Esophagus squamous epithelium (tissue), 5 donors: Measurements from ENCODE around the gene ZNF583. TPM values are rescaled to one million over a fixed set of nuclear protein-coding genes. Genes with fewer than 3 reads are reported as not detected.

Source experiments
- DNase-seq: peaks from one replicate; lab custom pipeline; 2025; lab: John Stamatoyannopoulos, UW
- H3K27ac ChIP-seq, 4 donors: fragments of 200-600 bp; sonication (generic); one replicate each; pipeline ENCODE4 v1.5.1; 2016 to 2019; ENCODE audit warnings: mild to moderate bottlenecking in 1 of 4
- H3K27me3 ChIP-seq, 4 donors: fragments of 200-600 bp; sonication (generic); 1 replicate in 3 of 4; 2 replicates in 1 of 4; pipeline versions ENCODE4 v1.5.1 to v1.6.0; 2017 to 2021; ENCODE audit warnings: antibody characterized with exemption in 1 of 4
- H3K36me3 ChIP-seq, 3 donors: fragments of 200-600 bp; sonication (generic); one replicate each; pipeline ENCODE4 v1.5.1; 2016 to 2019
- H3K4me1 ChIP-seq, 3 donors: fragments of 200-600 bp; sonication (generic); one replicate each; pipeline ENCODE4 v1.5.1; 2017 to 2019
- H3K4me3 ChIP-seq, 4 donors: fragments of 200-600 bp; sonication (generic); 1 replicate in 3 of 4; 2 replicates in 1 of 4; pipeline ENCODE4 v1.5.1; 2016 to 2019; ENCODE audit warnings: mild to moderate bottlenecking in 2 of 4, moderate library complexity in 1 of 4
- H3K9me3 ChIP-seq, 3 donors: fragments of 200-600 bp; sonication (generic); one replicate each; pipeline ENCODE4 v1.5.1; 2016 to 2019
- POLR2A ChIP-seq, 4 donors: fragments of 450-650 bp; IDR thresholded peaks; one replicate each; pipeline ENCODE4 v1.6.1; 2017; ENCODE audit warnings: antibody characterized with exemption in 4 of 4, mild to moderate bottlenecking in 4 of 4, moderate library complexity in 3 of 4
- WGBS, 2 donors: methylation state at CpG; one replicate each; pipeline ENCODE4 v1.1.5; 2018; 5-methylcytosine and 5-hydroxymethylcytosine counted together
- intact Hi-C: fragments of 100-400 bp; cut with DNase I; formaldehyde crosslinking; loops from one replicate; pipeline ENCODE4 v1.15.0; 2022
- total RNA-seq, 4 donors: library from RNA; depleted of rRNA; stranded (reverse); fragments of >200 nt; gene quantifications; one replicate each; pipeline ENCODE4 v1.1.0, GENCODE V29; 2016
- TF ChIP-seq, protein P1 (sequence below), 6 experiments: fragments of 450-650 bp in 4 of 6; fragments of 200-600 bp in 2 of 6; sonication (generic) in 2 of 6; IDR thresholded peaks; one replicate each; pipeline ENCODE4 v1.5.1; 2016 to 2019; ENCODE audit warnings: antibody characterized with exemption in 6 of 6, mild to moderate bottlenecking in 4 of 6, moderate library complexity in 4 of 6
- donor health status: DM: yes; HTN: yes; CAD: no.

Gene ZNF583
- total RNA-seq, result 1 to 10 TPM in 3 of 4 donors, under 1 TPM in 1; 0.88 to 6.1 (median 2.8) TPM

DNA sequence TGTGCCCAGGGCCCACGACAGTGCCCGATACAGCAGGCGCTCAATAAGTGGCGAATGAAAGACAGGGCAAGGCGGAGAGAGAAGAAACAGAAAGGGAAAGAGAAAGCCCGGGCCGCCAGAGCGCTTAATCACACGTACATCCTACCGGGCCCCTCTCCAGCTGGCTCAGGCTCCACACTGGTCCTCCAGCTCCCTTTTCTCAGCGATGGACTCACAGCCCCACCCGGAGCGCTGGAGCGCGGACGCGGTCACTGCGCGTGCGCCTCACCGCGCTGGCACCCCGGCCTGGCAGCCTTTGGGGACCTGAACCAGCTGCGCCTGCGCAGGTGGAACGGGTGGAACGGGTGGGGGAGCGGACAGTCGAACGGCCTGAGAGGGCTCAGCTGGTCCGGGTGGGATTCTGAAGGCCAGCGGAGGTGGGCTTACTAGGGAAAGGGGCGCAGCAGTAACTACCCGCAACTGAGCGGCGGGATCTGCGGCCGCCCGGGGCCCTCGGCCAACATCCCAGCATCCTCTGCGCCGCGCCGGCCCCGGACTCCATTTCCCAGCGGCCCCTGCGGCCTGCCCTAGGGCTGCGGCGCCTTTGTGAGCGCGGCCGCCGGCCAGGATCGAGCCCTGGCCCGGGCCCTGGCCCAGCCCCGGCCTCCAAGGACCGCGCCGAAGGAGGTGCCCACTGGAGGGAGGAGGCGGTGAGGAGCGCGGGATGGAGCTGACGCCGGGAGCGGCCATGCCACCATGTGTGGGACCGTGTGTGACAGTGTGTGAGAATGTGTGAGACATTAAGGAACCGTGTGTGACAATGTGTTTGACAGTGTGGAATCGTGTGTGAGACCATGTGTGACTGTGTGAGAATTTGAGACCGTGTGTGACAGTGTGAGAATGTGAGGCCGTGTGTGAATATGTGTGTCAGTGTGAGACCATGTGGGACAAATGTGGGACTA, at the start of gene ZNF583:
TSS of gene ZNF583 (plus strand) at position 569 of the 941 bp plus-strand sequence. CDS start 2,783 bp downstream, outside the sequence.
- Histone ChIP-seq H3K4me3 (peak within 1 kb of the TSS; percentile 62 to 88 (median 75)), H3K9me3 (peaks cover 0 to 69% (median 17%) of the 10 kb centered on the region in 3 donors), H3K27ac (peak within 1 kb of the TSS; percentile 92 to 98 (median 94)), H3K4me1 (peaks cover 0 to 22% (median 10%) of the 10 kb centered on the region in 3 donors), H3K36me3 (peaks cover 0 to 29% (median 4%) of the 10 kb centered on the region in 3 donors), H3K27me3 (no peaks in the 10 kb centered on the region)
- intact Hi-C loops, result no loop called here
- 2 to 3% methylated on average over 19 to 27 of the region's 70 CpGs for WGBS, 2 donors
- DNase-seq, result peak; percentile 80
- TF ChIP-seq, protein P1, sequence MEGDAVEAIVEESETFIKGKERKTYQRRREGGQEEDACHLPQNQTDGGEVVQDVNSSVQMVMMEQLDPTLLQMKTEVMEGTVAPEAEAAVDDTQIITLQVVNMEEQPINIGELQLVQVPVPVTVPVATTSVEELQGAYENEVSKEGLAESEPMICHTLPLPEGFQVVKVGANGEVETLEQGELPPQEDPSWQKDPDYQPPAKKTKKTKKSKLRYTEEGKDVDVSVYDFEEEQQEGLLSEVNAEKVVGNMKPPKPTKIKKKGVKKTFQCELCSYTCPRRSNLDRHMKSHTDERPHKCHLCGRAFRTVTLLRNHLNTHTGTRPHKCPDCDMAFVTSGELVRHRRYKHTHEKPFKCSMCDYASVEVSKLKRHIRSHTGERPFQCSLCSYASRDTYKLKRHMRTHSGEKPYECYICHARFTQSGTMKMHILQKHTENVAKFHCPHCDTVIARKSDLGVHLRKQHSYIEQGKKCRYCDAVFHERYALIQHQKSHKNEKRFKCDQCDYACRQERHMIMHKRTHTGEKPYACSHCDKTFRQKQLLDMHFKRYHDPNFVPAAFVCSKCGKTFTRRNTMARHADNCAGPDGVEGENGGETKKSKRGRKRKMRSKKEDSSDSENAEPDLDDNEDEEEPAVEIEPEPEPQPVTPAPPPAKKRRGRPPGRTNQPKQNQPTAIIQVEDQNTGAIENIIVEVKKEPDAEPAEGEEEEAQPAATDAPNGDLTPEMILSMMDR (IDR thresholded peaks at IDR 0.05), result peak in 1 of 6 experiments; percentile 20
- TF ChIP-seq POLR2A (IDR thresholded peaks at IDR 0.05), result peak in 1 of 4 donors; percentile 23

DNA sequence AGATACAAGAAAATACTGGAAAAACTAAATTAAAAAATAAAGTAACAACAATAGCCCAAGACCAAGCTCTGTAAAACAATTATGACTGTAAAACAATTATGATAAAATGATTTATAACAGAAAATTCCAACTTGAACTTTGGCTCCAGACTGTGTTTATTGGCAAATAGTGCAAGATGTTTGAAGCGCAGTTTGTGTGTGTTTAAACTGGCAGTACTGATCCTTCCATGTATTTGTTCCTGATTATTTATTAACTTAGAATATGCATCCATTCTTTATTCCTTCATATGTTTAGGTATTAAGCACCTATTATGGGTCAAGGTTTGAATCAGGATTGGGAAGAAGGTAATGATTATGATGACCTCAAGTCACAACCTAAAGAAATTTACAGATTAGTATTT, 48.6 kb upstream of the ZNF583 start:
- no peaks in the 10 kb centered on the region for H3K4me1 ChIP-seq
- TF ChIP-seq POLR2A (IDR thresholded peaks at IDR 0.05), result no peak
- TF ChIP-seq, protein P1 (IDR thresholded peaks at IDR 0.05), result no peak
- H3K9me3 ChIP-seq, result peaks cover 0 to 11% (median 1%) of the 10 kb centered on the region in 3 donors
- no peaks in the 10 kb centered on the region for H3K27me3 ChIP-seq
- H3K4me3 ChIP-seq, result no peak overlapping the region
- no peak overlapping the region for H3K27ac ChIP-seq
- intact Hi-C loops, result no loop called here
- H3K36me3 ChIP-seq, result no peaks in the 10 kb centered on the region
- WGBS, 2 donors, result 48 to 73% methylated on average over 1 of the region's 1 CpG
- DNase-seq, result no peak

DNA sequence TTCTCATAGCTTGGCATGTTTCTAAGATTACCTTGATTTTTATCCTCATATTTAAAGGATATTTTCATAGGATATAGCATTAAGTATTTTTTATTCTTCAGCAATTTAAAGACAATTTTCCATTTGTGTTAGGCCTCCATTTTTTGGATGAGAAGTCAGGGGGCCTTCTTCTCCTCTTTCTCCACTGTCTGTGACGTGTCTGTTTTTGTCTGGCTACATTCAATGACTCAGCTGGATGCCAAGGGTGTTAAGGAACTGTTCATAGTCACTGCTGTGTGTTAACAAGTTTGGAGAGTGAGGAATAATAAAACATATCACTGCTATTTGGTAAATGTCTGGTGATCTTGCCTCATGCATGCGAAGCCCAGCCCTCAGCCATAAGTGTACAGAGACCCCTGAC, 47.2 kb upstream of the ZNF583 start:
- intact Hi-C loops, result no loop called here
- WGBS, 2 donors, result 33 to 68% methylated on average over 2 of the region's 2 CpGs
- TF ChIP-seq, protein P1 (IDR thresholded peaks at IDR 0.05), result no peak
- no peak for TF ChIP-seq POLR2A (IDR thresholded peaks at IDR 0.05)
- Histone ChIP-seq H3K4me3 (no peak overlapping the region), H3K27me3 (no peaks in the 10 kb centered on the region), H3K4me1 (no peaks in the 10 kb centered on the region), H3K9me3 (peaks cover 0 to 19% (median 14%) of the 10 kb centered on the region in 3 donors), H3K27ac (no peak overlapping the region), H3K36me3 (peaks cover 0 to under 1% (median 0%) of the 10 kb centered on the region in 3 donors)
- DNase-seq, result no peak

DNA sequence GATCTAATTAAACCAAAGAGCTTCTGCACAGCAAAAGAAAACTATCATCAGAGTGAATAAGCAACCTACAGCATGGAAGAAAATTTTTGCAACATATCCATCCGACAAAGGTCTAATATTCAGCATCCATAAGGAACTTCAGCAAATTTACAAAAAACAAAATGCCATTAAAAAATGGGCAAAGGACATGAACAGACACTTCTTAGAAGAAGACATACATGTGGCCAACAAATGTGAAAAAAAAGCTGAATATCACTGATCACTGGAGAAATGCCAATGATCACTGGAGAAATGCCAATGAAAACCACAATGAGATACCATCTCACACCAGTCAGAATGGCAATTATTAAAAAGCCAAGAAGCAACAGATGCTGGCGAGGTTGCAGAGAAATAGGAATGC, 43.3 kb upstream of the ZNF583 start:
- whole genome bisulfite sequencing, 2 donors, result 83 to 90% methylated on average over 2 of the region's 2 CpGs
- no peak overlapping the region for H3K27ac ChIP-seq
- no peak for TF ChIP-seq POLR2A (IDR thresholded peaks at IDR 0.05)
- TF ChIP-seq, protein P1 (IDR thresholded peaks at IDR 0.05), result no peak
- no peak for DNase-seq
- H3K9me3 ChIP-seq, result peaks cover 0 to 40% (median 21%) of the 10 kb centered on the region in 3 donors
- no peaks in the 10 kb centered on the region for H3K27me3 ChIP-seq
- peaks cover 0 to 6% (median 0%) of the 10 kb centered on the region in 3 donors for H3K36me3 ChIP-seq
- intact Hi-C loops, result no loop called here
- H3K4me1 ChIP-seq, result no peaks in the 10 kb centered on the region
- H3K4me3 ChIP-seq, result no peak overlapping the region
